HG03159 (cell line): ENCODE measurements around the gene PDE4D.
"Not testable (repeated sequence)": the region's sequence is repeated elsewhere in the genome, so short reads cannot be mapped to it uniquely, and the experiment has no call there.

Experiments used
- ATAC-seq: cut with Tn5 transposase; IDR thresholded peaks from one replicate; pipeline ENCODE4 v1.9.1; 2021; ENCODE audit warnings: mild to moderate bottlenecking, moderate library complexity; ENCODE audit not compliant: unreplicated experiment

Gene PDE4D

GRCh38 chr5:59800347-59800893 is 93.1 kb downstream of the PDE4D start:
- ATAC-seq, result no peak

- ATAC-seq, result peak; percentile 40
These were observed 93.7 kb downstream of the PDE4D start for GRCh38 chr5:59799668-59800346.

GRCh38 chr5:59798862-59799667 is 94.5 kb downstream of the PDE4D start:
- ATAC-seq, result peak; percentile 80

- no peak for ATAC-seq
These were observed 98.4 kb downstream of the PDE4D start for GRCh38 chr5:59795141-59795540.

- no peak for ATAC-seq
These were observed 100.4 kb downstream of the PDE4D start for GRCh38 chr5:59792983-59793585.

GRCh38 chr5:59791617-59792016 is 101.9 kb downstream of the PDE4D start:
- no peak for ATAC-seq

- peak; percentile 22 for ATAC-seq
These were observed 102.6 kb downstream of the PDE4D start for GRCh38 chr5:59790776-59791475.

- ATAC-seq, result peak; percentile 88
These were observed 103.2 kb downstream of the PDE4D start for GRCh38 chr5:59790376-59790775.

- ATAC-seq, result no peak
These were observed 103.6 kb downstream of the PDE4D start for GRCh38 chr5:59789894-59790293.

GRCh38 chr5:59789197-59789596 is 104.3 kb downstream of the PDE4D start:
- no peak for ATAC-seq

GRCh38 chr5:59786334-59786805 is 107.2 kb downstream of the PDE4D start:
- no peak for ATAC-seq

- ATAC-seq, result no peak
These were observed 107.7 kb downstream of the PDE4D start for GRCh38 chr5:59785676-59786333.

GRCh38 chr5:59784708-59785107 is 108.8 kb downstream of the PDE4D start:
- ATAC-seq, result not testable (repeated sequence)

GRCh38 chr5:59783264-59783663 is 110.3 kb downstream of the PDE4D start:
- no peak for ATAC-seq

- ATAC-seq, result no peak
These were observed 110.7 kb downstream of the PDE4D start for GRCh38 chr5:59782856-59783255.

- ATAC-seq, result no peak
These were observed 114.1 kb downstream of the PDE4D start for GRCh38 chr5:59779453-59779852.

- no peak for ATAC-seq
These were observed 116.5 kb downstream of the PDE4D start for GRCh38 chr5:59777028-59777427.

- no peak for ATAC-seq
These were observed 120.2 kb downstream of the PDE4D start for GRCh38 chr5:59773294-59773693.

GRCh38 chr5:59772757-59773156 is 120.8 kb downstream of the PDE4D start:
- ATAC-seq, result no peak

GRCh38 chr5:59772206-59772605 is 121.3 kb downstream of the PDE4D start:
- ATAC-seq, result no peak
